Occipital lobe (tissue), 2 donors: ENCODE data around the gene NMNAT3. TPM values are rescaled to one million over a fixed set of nuclear protein-coding genes. Genes with fewer than 3 reads are reported as not detected.
"Not testable (repeated sequence)": the region's sequence is repeated elsewhere in the genome, so short reads cannot be mapped to it uniquely, and the experiment has no call there.

Source experiments
- DNase-seq: peaks from one replicate; lab custom pipeline; 2025; lab: John Stamatoyannopoulos, UW
- total RNA-seq: library from RNA; depleted of rRNA; stranded (reverse); fragments of >200 nt; gene quantifications from one replicate; pipeline ENCODE4 v1.2.3, GENCODE V29; 2014

The NMNAT3 gene
- total RNA-seq, 1 donor from 2014 or later: 2.3 TPM

GRCh38 chr3:139585820-139586219 lies 92.0 kb downstream of the NMNAT3 start:
- DNase-seq: no peak

- DNase-seq: not testable (repeated sequence)
Measured at GRCh38 chr3:139583651-139584050, 94.1 kb downstream of the NMNAT3 start.

- no peak for DNase-seq
Measured at GRCh38 chr3:139578783-139579182, 99.0 kb downstream of the NMNAT3 start.

- DNase-seq: no peak
Measured at GRCh38 chr3:139577909-139578308, 99.9 kb downstream of the NMNAT3 start.

GRCh38 chr3:139577346-139577745 lies 100.4 kb downstream of the NMNAT3 start:
- no peak for DNase-seq

GRCh38 chr3:139574026-139574947 lies 103.5 kb downstream of the NMNAT3 start:
- DNase-seq: no peak

- DNase-seq: no peak
Measured at GRCh38 chr3:139572847-139573672, 104.7 kb downstream of the NMNAT3 start.

GRCh38 chr3:139571711-139572110 lies 106.1 kb downstream of the NMNAT3 start:
- DNase-seq: no peak

GRCh38 chr3:139564294-139564861 lies 113.4 kb downstream of the NMNAT3 start:
- no peak for DNase-seq

GRCh38 chr3:139561959-139562676 lies 115.7 kb downstream of the NMNAT3 start:
- DNase-seq: no peak

GRCh38 chr3:139561255-139561817 lies 116.4 kb downstream of the NMNAT3 start:
- no peak for DNase-seq

- no peak for DNase-seq
Measured at GRCh38 chr3:139560411-139560810, 117.4 kb downstream of the NMNAT3 start.

- no peak for DNase-seq
Measured at GRCh38 chr3:139559541-139559940, 118.2 kb downstream of the NMNAT3 start.

- no peak for DNase-seq
Measured at GRCh38 chr3:139558351-139559266, 119.2 kb downstream of the NMNAT3 start.

GRCh38 chr3:139557041-139557440 lies 120.7 kb downstream of the NMNAT3 start:
- no peak for DNase-seq

- no peak for DNase-seq
Measured at GRCh38 chr3:139555249-139555648, 122.5 kb downstream of the NMNAT3 start.

GRCh38 chr3:139554628-139555027 lies 123.1 kb downstream of the NMNAT3 start:
- DNase-seq: no peak

GRCh38 chr3:139552632-139553365 lies 125.0 kb downstream of the NMNAT3 start:
- peak; percentile 27 for DNase-seq

GRCh38 chr3:139548801-139549200 lies 129.0 kb downstream of the NMNAT3 start:
- no peak for DNase-seq
